Spinal cord (tissue), 10 donors: Measurements from ENCODE around the gene ZNF239. TPM values are rescaled to one million over a fixed set of nuclear protein-coding genes. Genes with fewer than 3 reads are reported as not detected.
A peak's percentile ranks its signal among the peaks of the same experiment; 100 is the strongest.
"Not testable (repeated sequence)": the region's sequence is repeated elsewhere in the genome, so short reads cannot be mapped to it uniquely, and the experiment has no call there.

ENCODE experiments used
- DNase-seq, 6 donors: peaks; one replicate each; pipeline versions ENCODE4 v3.0.0 to v3.0.0-alpha.2; 2013 to 2015; ENCODE audit warnings: low spot score in 6 of 6, low read depth in 4 of 6
- H3K27ac ChIP-seq: one replicate; pipeline ENCODE4 v1.5.1; 2013; ENCODE audit warnings: low read depth, low read length, control low read depth
- H3K27me3 ChIP-seq: one replicate; pipeline ENCODE4 v1.6.1; 2013; ENCODE audit warnings: low read length; ENCODE audit not compliant: control insufficient read depth, insufficient read depth
- H3K36me3 ChIP-seq: one replicate; pipeline ENCODE4 v1.6.1; 2013; ENCODE audit warnings: low read length; ENCODE audit not compliant: control insufficient read depth, insufficient read depth
- H3K4me1 ChIP-seq: one replicate; pipeline ENCODE4 v1.6.1; 2013; ENCODE audit warnings: low read length; ENCODE audit not compliant: control insufficient read depth, insufficient read depth
- H3K4me3 ChIP-seq: one replicate; pipeline ENCODE4 v1.5.1; 2013; ENCODE audit warnings: low read depth, low read length, control low read depth
- H3K9me3 ChIP-seq: one replicate; pipeline ENCODE4 v1.6.1; 2013; ENCODE audit warnings: low read length; ENCODE audit not compliant: control insufficient read depth, insufficient read depth
- WGBS: methylation state at CpG from one replicate; pipeline ENCODE4 v1.1.5; 2013; ENCODE audit warnings: missing lambda C conversion rate; ENCODE audit not compliant: insufficient coverage; 5-methylcytosine and 5-hydroxymethylcytosine counted together
- polyA plus RNA-seq, 2 donors: library from polyadenylated mRNA; unstranded; fragments of 120-200 nt; gene quantifications; one replicate each; pipeline ENCODE4 v1.2.1, GENCODE V29; 2013; ENCODE audit not compliant: insufficient read length in 2 of 2
- total RNA-seq, 2 donors: library from RNA; depleted of rRNA in 1 of 2; stranded (reverse); fragments of 120-200 nt in 1 of 2; fragments of >200 nt in 1 of 2; gene quantifications; one replicate each; pipeline versions ENCODE4 v1.2.3 to v1.2.4, GENCODE V29; 2013 to 2014
- donor health status: healthy.

Gene ZNF239
- total and polyA plus RNA-seq, 4 donors: 9.8 to 12.0 (median 10.1) TPM

DNA sequence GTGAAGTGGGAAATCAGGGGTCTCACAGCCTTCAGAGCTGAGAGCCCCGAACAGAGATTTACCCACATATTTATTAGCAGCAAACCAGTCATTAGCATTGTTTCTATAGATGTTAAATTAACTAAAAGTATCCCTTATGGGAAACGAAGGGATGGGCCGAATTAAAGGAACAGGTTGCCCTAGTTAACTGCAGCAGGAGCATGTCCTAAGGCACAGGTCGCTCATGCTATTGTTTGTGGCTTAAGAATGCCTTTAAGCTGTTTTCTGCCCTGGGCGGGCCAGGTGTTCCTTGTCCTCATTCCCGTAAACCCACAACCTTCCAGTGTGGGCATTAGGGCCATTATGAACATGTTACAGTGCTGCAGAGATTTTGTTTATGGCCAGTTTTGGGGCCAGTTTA, 27.2 kb upstream of the ZNF239 start:
- not testable (repeated sequence) for H3K4me3 ChIP-seq, H3K27me3 ChIP-seq, H3K4me1 ChIP-seq, DNase-seq, H3K36me3 ChIP-seq, H3K9me3 ChIP-seq, H3K27ac ChIP-seq
- 70% methylated on average over 2 of the region's 6 CpGs for WGBS

GRCh38 chr10:43599333-43599732, 24.9 kb upstream of the ZNF239 start:
- no peak overlapping the region for H3K4me3 ChIP-seq
- H3K4me1 ChIP-seq: peaks cover 2% of the 10 kb centered on the region
- H3K27ac ChIP-seq: no peak overlapping the region
- H3K9me3 ChIP-seq: no peaks in the 10 kb centered on the region
- no peak for DNase-seq
- H3K36me3 ChIP-seq: no peaks in the 10 kb centered on the region
- no peaks in the 10 kb centered on the region for H3K27me3 ChIP-seq
- no CpG with 5 or more reads among the region's 2 CpGs for WGBS

DNA sequence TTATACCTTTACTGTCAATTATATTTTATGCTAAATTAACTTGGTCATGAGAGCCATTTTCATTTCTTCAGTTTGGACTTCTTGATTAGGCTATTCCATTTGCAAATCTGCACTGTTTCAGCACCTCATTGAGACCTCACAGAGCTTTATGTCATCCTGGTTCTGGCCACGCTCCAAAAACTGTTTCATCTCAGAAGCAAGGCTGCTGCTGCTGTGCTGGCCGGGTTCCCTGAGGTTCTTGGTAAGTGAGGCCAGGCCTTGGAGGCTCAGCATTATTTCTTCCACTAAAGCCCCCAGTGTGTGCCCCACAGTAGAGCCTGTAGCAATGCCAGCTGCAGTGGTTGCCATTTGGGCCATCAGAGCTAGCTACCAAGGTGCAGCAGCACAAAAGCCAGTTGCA, 24.0 kb upstream of the ZNF239 start:
- Histone ChIP-seq H3K4me3 (no peak overlapping the region), H3K27me3 (no peaks in the 10 kb centered on the region), H3K9me3 (no peaks in the 10 kb centered on the region), H3K36me3 (no peaks in the 10 kb centered on the region), H3K4me1 (peaks cover 2% of the 10 kb centered on the region), H3K27ac (no peak overlapping the region)
- DNase-seq: peak in 2 of 6 donors; percentile 47 to 63
- 56% methylated on average over 2 of the region's 2 CpGs for WGBS

GRCh38 chr10:43596546-43596945, 22.1 kb upstream of the ZNF239 start:
- Histone ChIP-seq H3K4me3 (no peak overlapping the region), H3K27ac (no peak overlapping the region), H3K4me1 (peaks cover 2% of the 10 kb centered on the region), H3K36me3 (no peaks in the 10 kb centered on the region), H3K9me3 (no peaks in the 10 kb centered on the region), H3K27me3 (no peaks in the 10 kb centered on the region)
- no peak for DNase-seq
- WGBS: no CpG with 5 or more reads among the region's 4 CpGs

- no peaks in the 10 kb centered on the region for H3K9me3 ChIP-seq
- no peak overlapping the region for H3K4me3 ChIP-seq
- no peaks in the 10 kb centered on the region for H3K36me3 ChIP-seq
- no peaks in the 10 kb centered on the region for H3K27me3 ChIP-seq
- DNase-seq: no peak
- H3K27ac ChIP-seq: no peak overlapping the region
- WGBS: 38% methylated on average over 4 of the region's 7 CpGs
- H3K4me1 ChIP-seq: peaks cover 2% of the 10 kb centered on the region
Measured at GRCh38 chr10:43595739-43596298, 21.4 kb upstream of the ZNF239 start.

GRCh38 chr10:43594944-43595589, 20.7 kb upstream of the ZNF239 start:
- peaks cover 2% of the 10 kb centered on the region for H3K4me1 ChIP-seq
- no peaks in the 10 kb centered on the region for H3K27me3 ChIP-seq
- no peak overlapping the region for H3K27ac ChIP-seq
- H3K4me3 ChIP-seq: no peak overlapping the region
- WGBS: 65% methylated on average over 8 of the region's 8 CpGs
- no peak for DNase-seq
- H3K36me3 ChIP-seq: no peaks in the 10 kb centered on the region
- H3K9me3 ChIP-seq: no peaks in the 10 kb centered on the region

GRCh38 chr10:43591303-43591904, 17.0 kb upstream of the ZNF239 start:
- 88% methylated on average over 1 of the region's 5 CpGs for WGBS
- Histone ChIP-seq H3K27me3 (no peaks in the 10 kb centered on the region), H3K36me3 (no peaks in the 10 kb centered on the region), H3K27ac (no peak overlapping the region), H3K4me3 (no peak overlapping the region), H3K9me3 (no peaks in the 10 kb centered on the region), H3K4me1 (peaks cover 2% of the 10 kb centered on the region)
- no peak for DNase-seq

DNA sequence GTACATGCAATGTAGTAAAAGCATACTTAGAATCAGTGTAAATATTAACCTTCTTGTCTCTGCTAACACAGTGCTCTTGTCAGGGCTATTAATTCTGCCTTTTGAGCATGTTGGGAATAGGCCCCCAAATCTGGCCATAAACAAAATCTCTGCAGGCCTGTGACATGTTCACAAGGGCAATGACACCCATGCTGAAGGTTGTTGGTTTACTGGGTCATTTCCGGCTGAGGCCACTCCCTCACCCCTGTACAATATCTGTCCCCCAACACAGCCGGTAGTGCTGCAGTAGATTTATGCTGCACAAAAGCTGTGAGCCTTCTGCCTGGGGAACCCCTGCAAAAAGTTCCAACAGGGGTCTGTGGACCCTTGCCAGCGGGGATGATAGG, 12.3 kb upstream of the ZNF239 start:
- H3K27me3 ChIP-seq, H3K4me1 ChIP-seq, H3K27ac ChIP-seq, H3K9me3 ChIP-seq, H3K36me3 ChIP-seq, H3K4me3 ChIP-seq, DNase-seq: not testable (repeated sequence)
- 81% methylated on average over 2 of the region's 3 CpGs for WGBS

GRCh38 chr10:43585981-43586729, 11.7 kb upstream of the ZNF239 start:
- H3K9me3 ChIP-seq: no peaks in the 10 kb centered on the region
- 88% methylated on average over 8 of the region's 9 CpGs for WGBS
- no peaks in the 10 kb centered on the region for H3K4me1 ChIP-seq
- H3K27ac ChIP-seq: no peak overlapping the region
- H3K27me3 ChIP-seq: no peaks in the 10 kb centered on the region
- no peak for DNase-seq
- H3K36me3 ChIP-seq: no peaks in the 10 kb centered on the region
- H3K4me3 ChIP-seq: no peak overlapping the region
